GM23338 (cell line): ENCODE results near the gene IQCK.

Experiments
- CREB1 ChIP-seq: fragments of 250-450 bp; sonication (Bioruptor Pico); IDR thresholded peaks from 2 replicates; pipeline ENCODE4 v1.5.0; 2020; ENCODE audit warnings: low read depth, mild to moderate bottlenecking, moderate library complexity
- CTCF ChIP-seq, 2 experiments: fragments of 200-600 bp in 1 of 2; sonication (generic) in 1 of 2; conservative IDR thresholded peaks; 2 replicates each; pipeline versions ENCODE4 v1.5.1 to v1.6.1; 2016 to 2017; ENCODE audit warnings: antibody characterized with exemption in 2 of 2, low read depth in 2 of 2, mild to moderate bottlenecking in 2 of 2, moderate library complexity in 1 of 2
- ETS1 ChIP-seq: IDR thresholded peaks from 2 replicates; pipeline ENCODE4 v1.6.1; 2016; ENCODE audit warnings: antibody characterized with exemption
- EZH2 ChIP-seq: fragments of 200-600 bp; sonication (generic); IDR thresholded peaks from one replicate; pipeline ENCODE4 v1.8.0; 2017; ENCODE audit warnings: antibody characterized with exemption, mild to moderate bottlenecking, low read depth; ENCODE audit not compliant: unreplicated experiment
- EZH2phosphoT487 ChIP-seq: fragments of 200-600 bp; sonication (generic); IDR thresholded peaks from one replicate; pipeline ENCODE4 v1.8.1; 2018; ENCODE audit warnings: antibody characterized with exemption; ENCODE audit not compliant: unreplicated experiment
- JUNB ChIP-seq: IDR thresholded peaks from one replicate; pipeline ENCODE4 v1.6.1; 2016; ENCODE audit warnings: antibody characterized with exemption; ENCODE audit not compliant: unreplicated experiment
- NANOG ChIP-seq: IDR thresholded peaks from 2 replicates; pipeline ENCODE4 v1.6.1; 2016; ENCODE audit warnings: antibody characterized with exemption, borderline replicate concordance
- POLR2AphosphoS5 ChIP-seq: IDR thresholded peaks from 2 replicates; pipeline ENCODE4 v1.6.1; 2016; ENCODE audit warnings: antibody characterized with exemption, low read depth
- REST ChIP-seq: IDR thresholded peaks from one replicate; pipeline ENCODE4 v1.6.1; 2018; ENCODE audit warnings: antibody characterized with exemption; ENCODE audit not compliant: unreplicated experiment
- STAT1 ChIP-seq: IDR thresholded peaks from one replicate; pipeline ENCODE4 v1.6.1; 2016; ENCODE audit warnings: antibody characterized with exemption; ENCODE audit not compliant: unreplicated experiment
- ZNF331 ChIP-seq: fragments of 250-450 bp; sonication (Bioruptor Pico); IDR thresholded peaks from 2 replicates; pipeline ENCODE4 v1.5.0; 2020; ENCODE audit warnings: low read depth, mild to moderate bottlenecking, moderate library complexity
- ZNF462 ChIP-seq: fragments of 250-450 bp; sonication (Bioruptor Pico); IDR thresholded peaks from 2 replicates; pipeline ENCODE4 v1.5.0; 2020; ENCODE audit warnings: mild to moderate bottlenecking, moderate library complexity

GRCh38 chr16:19765860-19766553 lies 47.9 kb downstream of the IQCK start:
- TF ChIP-seq CTCF (conservative IDR thresholded peaks at IDR 0.05; ENCODE audit: low read depth in 2 of 2), result no peak
- no peak for TF ChIP-seq EZH2
- no peak for TF ChIP-seq POLR2AphosphoS5
- no peak for TF ChIP-seq EZH2phosphoT487
- no peak for TF ChIP-seq REST
- no peak for TF ChIP-seq JUNB
- no peak for TF ChIP-seq CREB1 (CRISPR knock-in tag)
- no peak for TF ChIP-seq ETS1
- TF ChIP-seq NANOG, result no peak
- no peak for TF ChIP-seq STAT1
- no peak for TF ChIP-seq ZNF462
- no peak for TF ChIP-seq ZNF331 (CRISPR knock-in tag)
